Heart left ventricle (tissue), 16 donors: ENCODE measurements around the gene TAF1D. TPM values are rescaled to one million over a fixed set of nuclear protein-coding genes. Genes with fewer than 3 reads are reported as not detected.
A peak's percentile ranks its signal among the peaks of the same experiment; 100 is the strongest.

Source experiments
- ATAC-seq, 4 donors: fragments of 200-7000 bp; cut with Tn5 transposase; one replicate each; pipeline ENCODE4 v1.9.1; 2020 to 2022; ENCODE audit warnings: moderate library complexity in 4 of 4, mild to moderate bottlenecking in 3 of 4, moderate number of reproducible peaks in 1 of 4
- DNase-seq, 5 donors: peaks; one replicate each; pipeline ENCODE4 v3.0.0-alpha.2; 2020
- H3K27ac ChIP-seq, 12 donors: fragments of 200-600 bp; sonication (generic) in 4 of 12; one replicate each; pipeline versions ENCODE4 v1.5.0 to v1.8.0; 2016 to 2022; ENCODE audit warnings: mild to moderate bottlenecking in 2 of 12
- H3K27me3 ChIP-seq, 9 donors: fragments of 200-600 bp; sonication (generic) in 2 of 9; one replicate each; pipeline versions ENCODE4 v1.5.1 to v1.8.0; 2016 to 2022; ENCODE audit warnings: mild to moderate bottlenecking in 3 of 9
- H3K36me3 ChIP-seq, 9 donors: fragments of 200-600 bp; sonication (generic) in 2 of 9; one replicate each; pipeline versions ENCODE4 v1.5.0 to v1.8.0; 2018 to 2022; ENCODE audit warnings: mild to moderate bottlenecking in 2 of 9
- H3K4me1 ChIP-seq, 12 donors: fragments of 200-600 bp; sonication (generic) in 4 of 12; one replicate each; pipeline versions ENCODE4 v1.5.0 to v1.8.0; 2016 to 2022; ENCODE audit warnings: mild to moderate bottlenecking in 3 of 12
- H3K4me3 ChIP-seq, 12 donors: fragments of 200-600 bp; sonication (generic) in 4 of 12; one replicate each; pipeline versions ENCODE4 v1.5.0 to v1.8.0; 2017 to 2022; ENCODE audit warnings: mild to moderate bottlenecking in 9 of 12, moderate library complexity in 4 of 12
- H3K9me3 ChIP-seq, 12 donors: fragments of 200-600 bp; sonication (generic) in 4 of 12; one replicate each; pipeline versions ENCODE4 v1.5.0 to v1.8.0; 2016 to 2022; ENCODE audit warnings: mild to moderate bottlenecking in 1 of 12
- CTCF ChIP-seq, 12 donors: fragments of 200-600 bp; sonication (generic) in 4 of 12; IDR thresholded peaks; one replicate each; pipeline versions ENCODE4 v1.5.0 to v1.8.0; 2018 to 2022; ENCODE audit warnings: antibody characterized with exemption in 12 of 12, mild to moderate bottlenecking in 5 of 12
- POLR2A ChIP-seq, 2 donors: fragments of 450-650 bp; IDR thresholded peaks; one replicate each; pipeline ENCODE4 v1.6.1; 2017; ENCODE audit warnings: antibody characterized with exemption in 2 of 2, mild to moderate bottlenecking in 2 of 2, moderate library complexity in 2 of 2
- WGBS, 4 donors: extraction: QIAGEN DNeasy Blood & Tissue Kit in 2 of 4; methylation state at CpG; one replicate each; pipeline versions ENCODE4 v1.1.5 to v1.1.7; 2013 to 2018; 5-methylcytosine and 5-hydroxymethylcytosine counted together
- intact Hi-C, 10 donors: fragments of 100-400 bp; cut with DNase I; formaldehyde crosslinking; loops; one replicate each; pipeline versions ENCODE4 v1.11.1 to v1.14.2; 2022
- microRNA counts, 2 donors: library from miRNA; unstranded; fragments of <30 nt; microRNA quantifications; one replicate each; lab custom pipeline; 2016
- microRNA-seq, 4 donors: library from miRNA; unstranded; fragments of <30 nt; microRNA quantifications; one replicate each; pipeline versions ENCODE4 to v1.2.0, GENCODE V29; 2017 to 2020
- polyA plus RNA-seq, 2 donors: library from polyadenylated mRNA; stranded (reverse); fragments of 200-250 nt; gene quantifications; one replicate each; pipeline ENCODE4 v1.2.3, GENCODE V29; 2013
- total RNA-seq, 9 donors: library from RNA; depleted of rRNA in 2 of 9; stranded (reverse); fragments of >200 nt in 2 of 9; fragmentation: NEBNext Ultra II Directional in 3 of 9; extraction: Animal tissue kit (Norgen Biotek cat#: 25700) in 3 of 9; gene quantifications; one replicate each; pipeline versions ENCODE4 v1.1.0 to v1.2.4, GENCODE V29; 2016 to 2023
- donor health status: ischemic (EF 13 %, LVEDD 7.1; RV severe dilation, severe dysfunction).
- donor health status: healthy with polysubstance abuse.
- donor health status: DM: no; HTN: yes; CAD: no.
- donor health status: DM: no; HTN: no; CAD: no.
- donor health status: ischemic (EF 25% LVEDD 6.9; RV normal size, moderate dysfunction).
- donor health status: ischemic (EF 25% LVEDD 5.7; RV mildly dilated, moderate dysfunction).
- donor health status: healthy.
- donor health status: DM: yes; HTN: yes; CAD: no.
- donor health status: ischemic (EF 35%, LVEDD 5.7; RV mildly dilated, moderate dysfunction).
- donor health status: nonischemic (EF 11% LVEDD 7.7; RV severe dilation, severe dysfunction).
- donor health status: DM: yes; HTN: yes; CAD: no.
- donor health status: PGD.
- donor health status: ischemic (EF 29% LVEDD 5.4; RV normal size, mild dysfunction).
- donor health status: nonischemic (EF 23%, LVEDD 6.1; RV moderate dilation, normal function).

The TAF1D gene
- total and polyA plus RNA-seq, 11 donors = 17.0 to 57.6 (median 36.8) TPM

GRCh38 chr11:93686226-93686625, 55.1 kb downstream of the TAF1D start:
- H3K27me3 ChIP-seq = no peaks in the 10 kb centered on the region
- 98 to 100% (median 99%) methylated on average over 2 of the region's 2 CpGs for WGBS, 4 donors
- TF ChIP-seq POLR2A (IDR thresholded peaks at IDR 0.05) = no peak
- no peak for TF ChIP-seq CTCF (IDR thresholded peaks at IDR 0.05)
- DNase-seq = no peak
- H3K36me3 ChIP-seq = peaks cover 0 to 93% (median 74%) of the 10 kb centered on the region in 9 donors
- no peaks in the 10 kb centered on the region for H3K9me3 ChIP-seq
- intact Hi-C loops = no loop called here
- H3K4me3 ChIP-seq = no peak overlapping the region
- peak overlapping the region in 5 of 12 donors; percentile 10 to 52 (median 20) for H3K27ac ChIP-seq
- H3K4me1 ChIP-seq = no peaks in the 10 kb centered on the region
- no peak for ATAC-seq

MicroRNAs within 50 kb of the gene (microRNA counts, 767-probe panel; counts per million panel counts)
- 0 to 71.6 counts per million in 2 donors for microRNA hsa-miR-1304-5p (lab: Ali Mortazavi, UCI)

Small RNA genes lying within 50 kb of the gene (microRNA-seq; reads per million reads assigned to microRNA genes)
- gene MIR1304 = 1.0 to 3.1 (median 2.2) reads per million in 4 donors

Other genes starting within 250 kb of the TAF1D start
- 10 to 100 TPM; 28.5 to 71.7 (median 52.5) TPM for gene SMCO4, start 198.1 kb downstream of the TAF1D start, total RNA-seq
- gene SMCO4, start 198.1 kb downstream of the TAF1D start, polyA plus RNA-seq = 10 to 100 TPM; 39.7 to 81.4 TPM
- 10 to 100 TPM in 1 of 9 donors, 1 to 10 TPM in 8; 4.5 to 11.7 (median 8.1) TPM for gene CEP295, start 79.8 kb downstream of the TAF1D start, total RNA-seq
- 1 to 10 TPM; 3.6 to 5.1 TPM for gene CEP295, start 79.8 kb downstream of the TAF1D start, polyA plus RNA-seq
- 10 to 100 TPM; 23.7 to 46.2 (median 28.6) TPM for gene C11orf54, start 177 bp upstream of the TAF1D start, total RNA-seq
- 10 to 100 TPM; 17.2 to 22.6 TPM for gene C11orf54, start 177 bp upstream of the TAF1D start, polyA plus RNA-seq
- 10 to 100 TPM; 14.6 to 28.6 (median 16.1) TPM for gene MED17, start 42.8 kb upstream of the TAF1D start, total RNA-seq
- gene MED17, start 42.8 kb upstream of the TAF1D start, polyA plus RNA-seq = 10 to 100 TPM in 1 of 2 donors, 1 to 10 TPM in 1; 9.2 to 18.1 TPM
- gene VSTM5, start 109.1 kb upstream of the TAF1D start, total RNA-seq = under 1 TPM in 2 of 9 donors, not detected in 7; 0.10 to 0.16 TPM
- gene VSTM5, start 109.1 kb upstream of the TAF1D start, polyA plus RNA-seq = under 1 TPM; 0.04 to 0.07 TPM